22Rv1 (cell line): Measurements from ENCODE around the gene HDGFL2.

Source experiments
- CTCF ChIP-seq: fragments of 450-650 bp; IDR thresholded peaks from 2 replicates; pipeline ENCODE4 v1.5.1; 2017; ENCODE audit warnings: mild to moderate bottlenecking
- ZFX ChIP-seq: fragments of 450-650 bp; IDR thresholded peaks from 2 replicates; pipeline ENCODE4 v1.6.1; 2017; ENCODE audit warnings: antibody characterized with exemption, borderline replicate concordance

- no peak for TF ChIP-seq CTCF
- no peak for TF ChIP-seq ZFX
These were observed 46.5 kb downstream of the HDGFL2 start, which contains the start of gene PLIN4 for GRCh38 chr19:4518345-4519171.
